ENCODE results near the gene FBRSL1.

The FBRSL1 gene

GRCh38 chr12:132447731-132448462 lies 42.1 kb upstream of the FBRSL1 start:
- Histone ChIP-seq H3K4me3 (ENCODE audit: low read depth, low read length) (no peak overlapping the region), H3K9ac (ENCODE audit: low read depth, low read length) (no peak overlapping the region), H3K4me1 (ENCODE audit: control insufficient read depth, insufficient read depth, low read length) (peaks cover 5% of the 10 kb centered on the region), H3K27me3 (ENCODE audit: control insufficient read depth, insufficient read depth, low read length) (peaks cover 64% of the 10 kb centered on the region), H3K36me3 (ENCODE audit: control insufficient read depth, insufficient read depth, low read length) (no peaks in the 10 kb centered on the region), H3K27ac (ENCODE audit: low read depth, low read length) (no peak overlapping the region), H3K9me3 (ENCODE audit: control insufficient read depth, insufficient read depth, low read length) (no peaks in the 10 kb centered on the region; the same call in 1 of the 2 replicates)

- peaks cover 5% of the 10 kb centered on the region for H3K4me1 ChIP-seq (ENCODE audit: control insufficient read depth, insufficient read depth, low read length)
- peaks cover 62% of the 10 kb centered on the region for H3K27me3 ChIP-seq (ENCODE audit: control insufficient read depth, insufficient read depth, low read length)
- no peaks in the 10 kb centered on the region for H3K36me3 ChIP-seq (ENCODE audit: control insufficient read depth, insufficient read depth, low read length)
- H3K4me3 ChIP-seq (ENCODE audit: low read depth, low read length): no peak overlapping the region
- H3K9ac ChIP-seq (ENCODE audit: low read depth, low read length): no peak overlapping the region
- H3K27ac ChIP-seq (ENCODE audit: low read depth, low read length): no peak overlapping the region
- no peaks in the 10 kb centered on the region; the same call in 1 of the 2 replicates for H3K9me3 ChIP-seq (ENCODE audit: control insufficient read depth, insufficient read depth, low read length)
These were observed 41.5 kb upstream of the FBRSL1 start for GRCh38 chr12:132448463-132448820.

GRCh38 chr12:132449565-132450417 lies 40.2 kb upstream of the FBRSL1 start:
- Histone ChIP-seq H3K4me3 (ENCODE audit: low read depth, low read length) (no peak overlapping the region), H3K27me3 (ENCODE audit: control insufficient read depth, insufficient read depth, low read length) (peaks cover 55% of the 10 kb centered on the region), H3K27ac (ENCODE audit: low read depth, low read length) (no peak overlapping the region), H3K9me3 (ENCODE audit: control insufficient read depth, insufficient read depth, low read length) (no peaks in the 10 kb centered on the region; the same call in 1 of the 2 replicates), H3K36me3 (ENCODE audit: control insufficient read depth, insufficient read depth, low read length) (no peaks in the 10 kb centered on the region), H3K9ac (ENCODE audit: low read depth, low read length) (no peak overlapping the region), H3K4me1 (ENCODE audit: control insufficient read depth, insufficient read depth, low read length) (peaks cover 5% of the 10 kb centered on the region)

GRCh38 chr12:132450418-132451171 lies 39.4 kb upstream of the FBRSL1 start:
- H3K9ac ChIP-seq (ENCODE audit: low read depth, low read length): no peak overlapping the region
- H3K27me3 ChIP-seq (ENCODE audit: control insufficient read depth, insufficient read depth, low read length): peaks cover 55% of the 10 kb centered on the region
- H3K27ac ChIP-seq (ENCODE audit: low read depth, low read length): no peak overlapping the region
- H3K4me3 ChIP-seq (ENCODE audit: low read depth, low read length): no peak overlapping the region
- peaks cover 6% of the 10 kb centered on the region for H3K9me3 ChIP-seq (ENCODE audit: control insufficient read depth, insufficient read depth, low read length)
- peaks cover 2% of the 10 kb centered on the region for H3K4me1 ChIP-seq (ENCODE audit: control insufficient read depth, insufficient read depth, low read length)
- no peaks in the 10 kb centered on the region for H3K36me3 ChIP-seq (ENCODE audit: control insufficient read depth, insufficient read depth, low read length)

GRCh38 chr12:132451172-132451835 lies 38.6 kb upstream of the FBRSL1 start:
- H3K4me3 ChIP-seq (ENCODE audit: low read depth, low read length): no peak overlapping the region
- H3K27ac ChIP-seq (ENCODE audit: low read depth, low read length): no peak overlapping the region
- H3K9me3 ChIP-seq (ENCODE audit: control insufficient read depth, insufficient read depth, low read length): peaks cover 8% of the 10 kb centered on the region
- peaks cover 60% of the 10 kb centered on the region for H3K27me3 ChIP-seq (ENCODE audit: control insufficient read depth, insufficient read depth, low read length)
- no peaks in the 10 kb centered on the region for H3K36me3 ChIP-seq (ENCODE audit: control insufficient read depth, insufficient read depth, low read length)
- H3K4me1 ChIP-seq (ENCODE audit: control insufficient read depth, insufficient read depth, low read length): no peaks in the 10 kb centered on the region; the same call in 1 of the 2 replicates
- H3K9ac ChIP-seq (ENCODE audit: low read depth, low read length): no peak overlapping the region

- Histone ChIP-seq H3K36me3 (ENCODE audit: control insufficient read depth, insufficient read depth, low read length) (no peaks in the 10 kb centered on the region), H3K4me1 (ENCODE audit: control insufficient read depth, insufficient read depth, low read length) (no peaks in the 10 kb centered on the region), H3K9ac (ENCODE audit: low read depth, low read length) (no peak overlapping the region), H3K4me3 (ENCODE audit: low read depth, low read length) (no peak overlapping the region), H3K27ac (ENCODE audit: low read depth, low read length) (no peak overlapping the region), H3K9me3 (ENCODE audit: control insufficient read depth, insufficient read depth, low read length) (peaks cover 8% of the 10 kb centered on the region), H3K27me3 (ENCODE audit: control insufficient read depth, insufficient read depth, low read length) (peaks cover 65% of the 10 kb centered on the region)
These were observed 38.1 kb upstream of the FBRSL1 start for GRCh38 chr12:132451836-132452195.

- Histone ChIP-seq H3K9me3 (ENCODE audit: control insufficient read depth, insufficient read depth, low read length) (peaks cover 8% of the 10 kb centered on the region; the same call in 1 of the 2 replicates), H3K36me3 (ENCODE audit: control insufficient read depth, insufficient read depth, low read length) (no peaks in the 10 kb centered on the region), H3K4me3 (ENCODE audit: low read depth, low read length) (no peak overlapping the region), H3K9ac (ENCODE audit: low read depth, low read length) (no peak overlapping the region), H3K4me1 (ENCODE audit: control insufficient read depth, insufficient read depth, low read length) (no peaks in the 10 kb centered on the region), H3K27ac (ENCODE audit: low read depth, low read length) (no peak overlapping the region), H3K27me3 (ENCODE audit: control insufficient read depth, insufficient read depth, low read length) (peaks cover 60% of the 10 kb centered on the region)
These were observed 37.2 kb upstream of the FBRSL1 start for GRCh38 chr12:132452596-132453350.

- H3K9ac ChIP-seq (ENCODE audit: low read depth, low read length): no peak overlapping the region
- peaks cover 8% of the 10 kb centered on the region; the same call in 1 of the 2 replicates for H3K9me3 ChIP-seq (ENCODE audit: control insufficient read depth, insufficient read depth, low read length)
- H3K4me3 ChIP-seq (ENCODE audit: low read depth, low read length): no peak overlapping the region
- H3K36me3 ChIP-seq (ENCODE audit: control insufficient read depth, insufficient read depth, low read length): no peaks in the 10 kb centered on the region
- no peaks in the 10 kb centered on the region for H3K4me1 ChIP-seq (ENCODE audit: control insufficient read depth, insufficient read depth, low read length)
- peaks cover 57% of the 10 kb centered on the region for H3K27me3 ChIP-seq (ENCODE audit: control insufficient read depth, insufficient read depth, low read length)
- H3K27ac ChIP-seq (ENCODE audit: low read depth, low read length): no peak overlapping the region
These were observed 36.4 kb upstream of the FBRSL1 start for GRCh38 chr12:132453361-132454192.

- H3K9ac ChIP-seq (ENCODE audit: low read depth, low read length): no peak overlapping the region
- no peak overlapping the region for H3K27ac ChIP-seq (ENCODE audit: low read depth, low read length)
- no peak overlapping the region for H3K4me3 ChIP-seq (ENCODE audit: low read depth, low read length)
- peaks cover 8% of the 10 kb centered on the region; the same call in 1 of the 2 replicates for H3K9me3 ChIP-seq (ENCODE audit: control insufficient read depth, insufficient read depth, low read length)
- H3K36me3 ChIP-seq (ENCODE audit: control insufficient read depth, insufficient read depth, low read length): no peaks in the 10 kb centered on the region
- no peaks in the 10 kb centered on the region for H3K4me1 ChIP-seq (ENCODE audit: control insufficient read depth, insufficient read depth, low read length)
- H3K27me3 ChIP-seq (ENCODE audit: control insufficient read depth, insufficient read depth, low read length): peaks cover 63% of the 10 kb centered on the region
These were observed 35.6 kb upstream of the FBRSL1 start for GRCh38 chr12:132454193-132454932.

Data from HUES48 (cell line).